Tibial artery (tissue), 4 donors: ENCODE results near the gene STRIT1.
"Not testable (repeated sequence)": the region's sequence is repeated elsewhere in the genome, so short reads cannot be mapped to it uniquely, and the experiment has no call there.

ENCODE experiments used
- DNase-seq, 2 donors: peaks; one replicate each; pipeline ENCODE4 v3.0.0-alpha.2; 2019
- H3K27ac ChIP-seq, 2 donors: fragments of 200-600 bp; sonication (generic) in 1 of 2; 1 replicate in 1 of 2; 2 replicates in 1 of 2; pipeline ENCODE4 v1.5.1; 2018 to 2019; ENCODE audit warnings: mild to moderate bottlenecking in 1 of 2
- H3K27me3 ChIP-seq, 2 donors: fragments of 200-600 bp; sonication (generic) in 1 of 2; one replicate each; pipeline versions ENCODE4 v1.5.1 to v1.6.0; 2016 to 2019
- H3K36me3 ChIP-seq, 3 donors: fragments of 200-600 bp; sonication (generic) in 2 of 3; one replicate each; pipeline ENCODE4 v1.5.1; 2016 to 2019; ENCODE audit warnings: mild to moderate bottlenecking in 2 of 3
- H3K4me1 ChIP-seq, 4 donors: fragments of 200-600 bp; sonication (generic) in 2 of 4; 1 replicate in 3 of 4; 2 replicates in 1 of 4; pipeline ENCODE4 v1.5.1; 2016 to 2019
- H3K4me3 ChIP-seq, 2 donors: fragments of 200-600 bp; sonication (generic) in 1 of 2; 1 replicate in 1 of 2; 2 replicates in 1 of 2; pipeline ENCODE4 v1.5.1; 2018 to 2019; ENCODE audit warnings: mild to moderate bottlenecking in 2 of 2
- H3K9me3 ChIP-seq, 3 donors: fragments of 200-600 bp; sonication (generic) in 1 of 3; one replicate each; pipeline ENCODE4 v1.5.1; 2016 to 2019
- CTCF ChIP-seq, 2 experiments: fragments of 200-600 bp in 1 of 2; fragments of 450-650 bp in 1 of 2; IDR thresholded peaks; one replicate each; pipeline ENCODE4 v1.5.1; 2017 to 2019; ENCODE audit warnings: antibody characterized with exemption in 2 of 2, mild to moderate bottlenecking in 1 of 2, moderate library complexity in 1 of 2
- intact Hi-C: fragments of 100-400 bp; cut with DNase I; formaldehyde crosslinking; loops from one replicate; pipeline ENCODE4 v1.15.0; 2023; ENCODE audit warnings: low total_unique reads

STRIT1 gene

GRCh38 chr3:155270485-155271342 is 22.8 kb downstream of the STRIT1 start:
- no peak for TF ChIP-seq CTCF (IDR thresholded peaks at IDR 0.05)
- intact Hi-C loops = no loop called here
- no peaks in the 10 kb centered on the region for H3K36me3 ChIP-seq

GRCh38 chr3:155270063-155270462 is 23.4 kb downstream of the STRIT1 start:
- Histone ChIP-seq H3K9me3 (no peaks in the 10 kb centered on the region), H3K27me3 (no peaks in the 10 kb centered on the region), H3K27ac (no peak overlapping the region), H3K4me3 (no peak overlapping the region), H3K4me1 (no peaks in the 10 kb centered on the region), H3K36me3 (no peaks in the 10 kb centered on the region)
- no peak for TF ChIP-seq CTCF (IDR thresholded peaks at IDR 0.05)
- intact Hi-C loops = no loop called here
- no peak for DNase-seq

More at GRCh38 chr3:155270485-155271342, 22.8 kb downstream of the STRIT1 start:
- no peak for DNase-seq
- Histone ChIP-seq H3K4me1 (no peaks in the 10 kb centered on the region), H3K4me3 (no peak overlapping the region), H3K27ac (no peak overlapping the region), H3K9me3 (no peaks in the 10 kb centered on the region), H3K27me3 (no peaks in the 10 kb centered on the region)

DNA sequence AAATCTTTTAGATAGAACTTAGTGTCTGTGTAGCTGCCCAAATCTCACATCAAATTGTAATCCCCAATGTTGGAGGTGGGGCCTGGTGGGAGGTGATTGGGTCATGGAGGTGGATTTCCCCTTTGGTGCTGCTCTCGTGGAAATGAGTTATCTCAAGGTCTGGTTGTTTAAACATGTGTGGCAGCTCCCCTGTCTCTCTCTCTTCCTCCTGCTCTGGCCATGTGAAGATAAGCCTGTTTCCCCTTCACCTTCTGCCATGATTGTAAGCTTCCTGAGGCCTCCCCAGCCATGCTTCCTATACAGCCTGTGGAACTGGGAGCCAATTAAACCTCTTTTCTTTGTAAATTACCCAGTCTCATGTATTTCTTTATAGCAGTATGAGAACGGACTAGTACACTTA is 30.6 kb downstream of the STRIT1 start:
- DNase-seq, H3K4me3 ChIP-seq, intact Hi-C loops: not testable (repeated sequence)

DNA sequence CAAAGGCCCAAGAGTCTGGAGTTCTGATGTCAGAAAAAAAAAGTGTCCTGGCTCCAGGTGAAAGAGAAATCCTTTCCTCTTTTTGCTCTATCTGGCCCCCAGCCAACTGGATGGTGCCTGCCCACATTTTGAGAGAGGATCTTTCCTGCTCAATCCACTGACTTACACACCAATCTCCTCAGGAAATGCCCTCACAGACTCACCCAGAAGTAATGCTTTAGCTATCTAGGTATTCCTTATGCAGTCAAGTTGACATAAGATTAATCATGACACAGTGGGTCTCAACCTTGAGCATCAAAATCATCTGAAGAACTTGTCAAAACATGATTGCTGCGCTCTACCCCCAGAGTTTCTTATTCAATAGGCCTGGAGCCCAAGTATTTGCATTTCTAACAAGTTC is 31.2 kb downstream of the STRIT1 start:
- no peak for TF ChIP-seq CTCF (IDR thresholded peaks at IDR 0.05)
- intact Hi-C loops = no loop called here

More for the DNA sequence above, 30.6 kb downstream of the STRIT1 start:
- not testable (repeated sequence) for H3K27me3 ChIP-seq, H3K36me3 ChIP-seq, H3K4me1 ChIP-seq, H3K27ac ChIP-seq, H3K9me3 ChIP-seq

GRCh38 chr3:155254445-155254844 is 39.0 kb downstream of the STRIT1 start:
- Histone ChIP-seq H3K4me3 (no peak overlapping the region), H3K4me1 (no peaks in the 10 kb centered on the region), H3K9me3 (no peaks in the 10 kb centered on the region), H3K27ac (no peak overlapping the region), H3K27me3 (no peaks in the 10 kb centered on the region), H3K36me3 (no peaks in the 10 kb centered on the region)
- no peak for TF ChIP-seq CTCF (IDR thresholded peaks at IDR 0.05)
- DNase-seq = no peak
- intact Hi-C loops = no loop called here

More for the DNA sequence above, 31.2 kb downstream of the STRIT1 start:
- DNase-seq = no peak
- H3K9me3 ChIP-seq = no peaks in the 10 kb centered on the region
- H3K4me3 ChIP-seq = no peak overlapping the region
- H3K27ac ChIP-seq = no peak overlapping the region
- no peaks in the 10 kb centered on the region for H3K4me1 ChIP-seq
- no peaks in the 10 kb centered on the region for H3K36me3 ChIP-seq
- no peaks in the 10 kb centered on the region for H3K27me3 ChIP-seq

DNA sequence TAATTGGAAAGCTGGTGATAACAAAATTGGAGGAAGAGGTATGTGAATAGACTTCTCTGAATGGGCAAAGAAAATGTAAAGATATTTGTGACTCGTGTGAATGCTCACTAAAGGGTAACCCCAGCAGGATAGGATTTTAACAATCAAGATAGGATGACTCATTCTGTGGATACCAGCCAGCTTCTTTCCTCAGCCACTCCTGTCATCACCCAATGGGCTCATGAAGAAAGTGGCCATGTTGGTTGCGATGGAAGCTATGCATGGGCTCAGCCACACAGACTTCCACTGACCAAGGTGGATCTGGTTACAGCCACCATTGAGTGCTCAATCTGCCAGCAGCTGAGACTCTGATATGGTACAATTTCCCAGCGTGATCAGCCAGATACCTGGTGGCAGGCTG is 40.9 kb downstream of the STRIT1 start:
- H3K27me3 ChIP-seq = no peaks in the 10 kb centered on the region
- no peak overlapping the region for H3K4me3 ChIP-seq
- intact Hi-C loops = no loop called here
- H3K27ac ChIP-seq = no peak overlapping the region
- no peak for DNase-seq
- H3K9me3 ChIP-seq = peaks cover 0 to 5% (median 0%) of the 10 kb centered on the region in 3 donors
- no peaks in the 10 kb centered on the region for H3K4me1 ChIP-seq
- no peaks in the 10 kb centered on the region for H3K36me3 ChIP-seq
- no peak for TF ChIP-seq CTCF (IDR thresholded peaks at IDR 0.05)
